ENCODE results near the gene DTX1.

DTX1 gene

DNA sequence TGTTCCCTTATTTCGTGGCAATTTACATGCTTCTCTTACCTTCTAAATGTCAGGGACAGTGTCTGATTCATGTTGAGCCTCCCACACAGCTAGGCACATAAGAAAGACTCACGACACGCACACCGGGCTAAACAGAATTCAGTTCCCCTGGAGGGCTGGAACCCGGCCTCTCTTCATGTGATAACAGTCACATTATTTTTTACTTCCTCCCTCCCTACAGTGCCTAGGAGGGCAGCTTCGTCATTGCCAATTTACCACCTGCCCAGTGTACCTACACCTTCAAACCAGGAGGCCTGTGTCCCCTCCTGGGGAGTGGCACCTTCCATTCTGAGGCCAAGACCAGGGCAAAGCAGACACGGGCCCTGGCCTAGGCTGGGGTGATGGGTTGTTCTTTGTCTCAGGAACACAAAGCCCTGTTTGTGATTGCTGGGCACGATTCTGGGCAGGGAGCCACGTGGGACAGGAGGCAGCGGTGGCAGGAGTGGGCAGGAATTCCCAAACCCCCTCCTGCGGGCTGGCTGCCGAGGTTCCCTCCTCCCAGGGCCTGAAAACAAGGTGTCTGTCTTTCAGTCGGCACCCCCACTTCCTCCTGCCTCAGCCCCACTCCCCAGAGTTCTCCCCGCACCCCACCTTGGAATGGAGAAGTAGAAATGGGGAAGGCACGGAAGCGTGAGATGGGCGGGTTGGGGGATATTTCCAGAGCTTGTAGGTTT, 85.8 kb downstream of the DTX1 start:
- no peak for DNase-seq (ENCODE audit: low read depth, low spot score)
- Histone ChIP-seq H3K36me3 (ENCODE audit: insufficient read depth, insufficient read length, low read length) (no peaks in the 10 kb centered on the region), H3K4me1 (ENCODE audit: insufficient read depth, insufficient read length) (peaks cover 3% of the 10 kb centered on the region), H3K27me3 (ENCODE audit: insufficient read depth, insufficient read length) (no peaks in the 10 kb centered on the region), H3K4me3 (ENCODE audit: insufficient read length, low read depth) (no peak overlapping the region), H3K9ac (ENCODE audit: insufficient read length, low read depth) (no peak overlapping the region), H3K9me3 (ENCODE audit: insufficient read depth, low read length) (no peaks in the 10 kb centered on the region)
- no peak for TF ChIP-seq SUZ12 (IDR thresholded peaks at IDR 0.05; ENCODE audit: extremely low read depth, insufficient read depth, insufficient read length)

DNA sequence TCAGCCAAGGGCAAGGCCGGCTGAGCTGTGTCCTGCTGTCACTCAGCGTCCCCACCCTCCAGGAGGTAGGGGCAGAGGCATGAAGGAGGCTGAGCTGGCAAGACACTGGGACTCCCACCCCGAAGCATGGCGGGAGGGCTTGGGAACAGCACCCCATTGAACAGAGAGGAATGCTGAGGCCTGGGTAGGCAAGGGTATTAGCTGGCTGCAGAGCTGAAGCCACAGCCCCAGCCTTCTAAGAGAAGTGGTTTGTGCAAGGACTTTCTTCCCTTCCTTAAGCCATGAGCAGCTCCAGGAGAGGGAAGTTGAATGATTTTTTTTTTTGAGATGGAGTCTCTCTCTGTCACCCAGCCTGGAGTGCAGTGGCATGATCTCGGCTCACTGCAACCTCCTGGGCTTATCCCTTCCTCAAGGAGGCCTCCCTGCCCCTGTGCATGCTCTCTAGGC, 86.4 kb downstream of the DTX1 start:
- H3K4me1 ChIP-seq (ENCODE audit: insufficient read depth, insufficient read length) = peaks cover 3% of the 10 kb centered on the region
- DNase-seq (ENCODE audit: low read depth, low spot score) = no peak
- H3K4me3 ChIP-seq (ENCODE audit: insufficient read length, low read depth) = no peak overlapping the region
- no peak overlapping the region for H3K9ac ChIP-seq (ENCODE audit: insufficient read length, low read depth)
- H3K27me3 ChIP-seq (ENCODE audit: insufficient read depth, insufficient read length) = no peaks in the 10 kb centered on the region
- no peaks in the 10 kb centered on the region for H3K36me3 ChIP-seq (ENCODE audit: insufficient read depth, insufficient read length, low read length)
- H3K9me3 ChIP-seq (ENCODE audit: insufficient read depth, low read length) = no peaks in the 10 kb centered on the region
- TF ChIP-seq ZNF274 (IDR thresholded peaks at IDR 0.05; ENCODE audit: low read depth, low read length) (no peak), YY1 (IDR thresholded peaks at IDR 0.05; ENCODE audit: insufficient read depth, insufficient read length) (no peak), SUZ12 (IDR thresholded peaks at IDR 0.05; ENCODE audit: extremely low read depth, insufficient read depth, insufficient read length) (no peak)

DNA sequence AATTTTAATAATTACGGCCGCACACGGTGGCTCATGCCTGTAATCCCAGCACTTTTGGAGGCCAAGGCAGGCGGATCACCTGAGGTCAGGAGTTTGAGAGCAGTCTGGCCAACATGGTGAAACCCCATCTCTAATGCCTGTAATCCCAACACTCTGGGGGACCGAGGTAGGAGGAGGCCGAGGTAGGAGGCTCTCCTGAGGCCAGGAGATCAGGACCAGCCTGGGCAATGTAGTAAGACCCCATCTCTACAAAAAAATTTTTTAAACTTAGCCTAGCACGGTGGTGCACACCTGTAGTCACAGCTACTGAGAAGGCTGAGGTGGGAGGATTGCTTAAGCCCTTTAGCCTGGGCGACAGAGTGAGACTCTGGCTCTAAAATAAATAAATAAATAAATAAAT, 87.4 kb downstream of the DTX1 start:
- H3K36me3 ChIP-seq (ENCODE audit: insufficient read depth, insufficient read length, low read length) = no peaks in the 10 kb centered on the region
- H3K27me3 ChIP-seq (ENCODE audit: insufficient read depth, insufficient read length) = no peaks in the 10 kb centered on the region
- DNase-seq (ENCODE audit: low read depth, low spot score) = no peak
- no peak overlapping the region for H3K4me3 ChIP-seq (ENCODE audit: insufficient read length, low read depth)
- TF ChIP-seq SUZ12 (IDR thresholded peaks at IDR 0.05; ENCODE audit: extremely low read depth, insufficient read depth, insufficient read length) (no peak), YY1 (IDR thresholded peaks at IDR 0.05; ENCODE audit: insufficient read depth, insufficient read length) (no peak), ZNF274 (IDR thresholded peaks at IDR 0.05; ENCODE audit: low read depth, low read length) (no peak)
- peaks cover 3% of the 10 kb centered on the region for H3K4me1 ChIP-seq (ENCODE audit: insufficient read depth, insufficient read length)
- no peak overlapping the region for H3K9ac ChIP-seq (ENCODE audit: insufficient read length, low read depth)
- H3K9me3 ChIP-seq (ENCODE audit: insufficient read depth, low read length) = no peaks in the 10 kb centered on the region

DNA sequence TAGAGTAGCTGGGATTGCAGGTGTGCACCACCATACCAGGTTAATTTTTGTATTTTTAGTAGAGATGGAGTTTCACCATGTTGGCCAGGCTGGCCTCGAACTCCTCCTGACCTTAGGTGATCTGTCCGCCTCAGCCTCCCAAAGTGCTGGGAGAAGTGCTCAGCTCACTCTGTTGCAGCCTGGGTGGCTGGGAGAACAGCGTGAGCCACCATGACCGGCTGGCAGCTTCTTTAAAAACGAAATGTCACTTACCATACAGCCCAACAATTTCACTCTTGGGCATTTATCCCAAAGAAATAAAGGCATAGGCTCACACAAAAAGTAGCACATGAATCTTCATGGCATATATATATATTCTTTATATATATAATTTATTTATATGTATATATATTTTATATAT, 88.3 kb downstream of the DTX1 start:
- Histone ChIP-seq H3K9me3 (ENCODE audit: insufficient read depth, low read length) (no peaks in the 10 kb centered on the region), H3K36me3 (ENCODE audit: insufficient read depth, insufficient read length, low read length) (no peaks in the 10 kb centered on the region)
- DNase-seq (ENCODE audit: low read depth, low spot score) = no peak

DNA sequence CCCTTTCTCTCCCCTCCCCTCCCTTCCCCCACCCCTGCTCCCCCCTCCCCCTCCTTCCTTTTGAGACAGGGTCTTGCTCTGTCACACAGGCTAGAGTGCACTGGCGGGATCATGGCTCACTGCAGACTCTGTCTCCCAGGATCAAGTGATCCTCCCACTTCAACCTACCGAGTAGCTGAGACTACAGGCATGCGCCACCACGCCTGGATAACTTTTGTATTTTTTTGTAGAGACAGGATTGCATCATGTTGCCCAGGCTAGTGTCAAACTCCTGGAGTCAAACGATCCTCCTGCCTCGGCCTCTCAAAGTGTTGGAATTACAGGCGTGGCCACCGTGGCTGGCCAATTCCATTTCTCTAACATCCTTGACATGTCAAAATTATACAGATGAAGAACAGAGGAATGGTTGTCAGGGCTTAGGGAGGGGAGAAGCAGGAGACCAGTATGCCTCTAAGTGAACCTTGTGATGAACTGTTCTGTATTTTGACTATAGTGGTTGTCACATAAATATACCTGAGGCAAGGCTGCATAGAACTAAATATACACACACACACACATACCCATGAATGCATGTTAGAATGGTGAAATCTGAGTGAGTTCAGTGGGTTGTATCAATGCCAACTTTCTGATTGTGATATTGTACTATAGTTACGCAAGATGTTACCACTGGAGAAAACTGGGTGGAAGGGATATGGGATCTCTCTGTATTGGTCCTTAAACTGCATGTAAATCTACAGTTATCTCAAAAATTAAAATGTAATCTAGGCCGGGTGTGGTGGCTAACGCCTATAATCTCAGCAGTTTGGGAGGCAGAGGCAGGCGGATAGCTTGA, 89.4 kb downstream of the DTX1 start:
- Histone ChIP-seq H3K4me1 (ENCODE audit: insufficient read depth, insufficient read length) (peaks cover 15% of the 10 kb centered on the region), H3K27me3 (ENCODE audit: insufficient read depth, insufficient read length) (peaks cover 9% of the 10 kb centered on the region), H3K4me3 (ENCODE audit: insufficient read length, low read depth) (no peak overlapping the region), H3K9ac (ENCODE audit: insufficient read length, low read depth) (no peak overlapping the region), H3K9me3 (ENCODE audit: insufficient read depth, low read length) (no peaks in the 10 kb centered on the region), H3K36me3 (ENCODE audit: insufficient read depth, insufficient read length, low read length) (no peaks in the 10 kb centered on the region)
- TF ChIP-seq YY1 (IDR thresholded peaks at IDR 0.05; ENCODE audit: insufficient read depth, insufficient read length) = no peak
- TF ChIP-seq ZNF274 (IDR thresholded peaks at IDR 0.05; ENCODE audit: low read depth, low read length) = no peak
- no peak for TF ChIP-seq SUZ12 (IDR thresholded peaks at IDR 0.05; ENCODE audit: extremely low read depth, insufficient read depth, insufficient read length)
- no peak for DNase-seq (ENCODE audit: low read depth, low spot score)

More for the DNA sequence above, 88.3 kb downstream of the DTX1 start:
- Histone ChIP-seq H3K4me1 (ENCODE audit: insufficient read depth, insufficient read length) (peaks cover 9% of the 10 kb centered on the region), H3K4me3 (ENCODE audit: insufficient read length, low read depth) (no peak overlapping the region), H3K9ac (ENCODE audit: insufficient read length, low read depth) (no peak overlapping the region), H3K27me3 (ENCODE audit: insufficient read depth, insufficient read length) (no peaks in the 10 kb centered on the region)
- TF ChIP-seq ZNF274 (IDR thresholded peaks at IDR 0.05; ENCODE audit: low read depth, low read length) (no peak), SUZ12 (IDR thresholded peaks at IDR 0.05; ENCODE audit: extremely low read depth, insufficient read depth, insufficient read length) (no peak), YY1 (IDR thresholded peaks at IDR 0.05; ENCODE audit: insufficient read depth, insufficient read length) (no peak)

DNA sequence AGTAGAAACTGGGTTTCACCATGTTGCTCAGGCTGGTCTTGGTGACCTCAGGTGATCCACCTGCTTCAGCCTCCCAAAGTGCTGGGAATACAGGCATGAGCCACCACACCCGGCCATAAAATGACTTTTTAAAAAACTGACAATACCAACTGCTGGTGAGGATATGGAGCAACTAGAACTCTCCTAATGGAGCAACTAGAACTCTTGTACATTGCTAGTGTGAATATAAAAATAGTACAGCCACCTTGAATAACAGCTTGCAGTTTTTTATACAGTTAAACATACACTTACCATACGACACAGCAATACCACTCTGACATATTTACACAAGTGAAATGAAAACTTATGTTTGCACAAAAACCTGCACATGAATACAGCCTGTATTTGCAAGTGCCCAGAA, 90.5 kb downstream of the DTX1 start:
- no peaks in the 10 kb centered on the region for H3K9me3 ChIP-seq (ENCODE audit: insufficient read depth, low read length)
- no peak for DNase-seq (ENCODE audit: low read depth, low spot score)
- no peak overlapping the region for H3K9ac ChIP-seq (ENCODE audit: insufficient read length, low read depth)
- H3K4me3 ChIP-seq (ENCODE audit: insufficient read length, low read depth) = no peak overlapping the region
- no peaks in the 10 kb centered on the region for H3K36me3 ChIP-seq (ENCODE audit: insufficient read depth, insufficient read length, low read length)
- peaks cover 15% of the 10 kb centered on the region for H3K4me1 ChIP-seq (ENCODE audit: insufficient read depth, insufficient read length)
- TF ChIP-seq YY1 (IDR thresholded peaks at IDR 0.05; ENCODE audit: insufficient read depth, insufficient read length) = no peak
- no peak for TF ChIP-seq ZNF274 (IDR thresholded peaks at IDR 0.05; ENCODE audit: low read depth, low read length)
- TF ChIP-seq SUZ12 (IDR thresholded peaks at IDR 0.05; ENCODE audit: extremely low read depth, insufficient read depth, insufficient read length) = no peak
- peaks cover 19% of the 10 kb centered on the region for H3K27me3 ChIP-seq (ENCODE audit: insufficient read depth, insufficient read length)

Data from NT2/D1 (cell line).